ENCODE data around the gene PCDHGC4. TPM values are rescaled to one million over a fixed set of nuclear protein-coding genes. Genes with fewer than 3 reads are reported as not detected.

Gene PCDHGC4
- total and polyA plus RNA-seq, 2 of the 13 experiments (the other 11 are each of a cell fraction or from before 2014, with no cell fraction given): 0.07 TPM; not detected in 1

DNA sequence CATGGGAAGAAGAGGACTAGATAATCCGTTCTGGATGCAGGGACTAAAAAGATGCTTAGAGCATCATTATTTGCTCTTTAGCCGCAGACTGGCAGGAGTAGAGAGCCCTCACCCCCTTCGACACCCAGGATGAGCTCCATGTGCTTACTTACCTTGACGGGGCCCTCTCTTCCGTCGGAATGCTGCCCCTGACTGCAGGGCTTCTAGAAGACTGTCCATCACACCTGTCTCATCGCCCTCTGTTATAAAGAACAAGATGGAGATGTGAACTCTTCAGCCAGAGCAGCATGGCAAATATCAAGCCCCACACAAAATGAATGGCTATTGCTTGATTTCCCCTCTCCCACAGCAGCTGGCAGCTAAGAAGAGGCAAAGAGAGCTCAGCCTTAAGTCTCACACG lies 39.2 kb downstream of the PCDHGC4 start:
- peaks cover 34 to 80% of the 10 kb centered on the region in 2 experiments for H3K36me3 ChIP-seq (replicated peaks in 1 of 2; ENCODE audit: control insufficient read depth in 1 of 2, insufficient read depth in 2 of 2, low read length in 2 of 2)
- DNase-seq (ENCODE audit: low spot score) (no peak), FAIRE-seq (no peak), ATAC-seq (no peak)
- in situ Hi-C loops (cut with HindIII; ENCODE audit: extremely low pct_ligation_motif_present, low pct_unique_long_range_greater_than_20kb) (loop anchor here (5.0 to 10.0 kb wide), 2 partner anchors 107 to 169 kb away; partner anchors contain the start of genes PCDHGA4, PCDHGB1, PCDHGB2 and PCDHGB7), intact Hi-C loops (cut with micrococcal nuclease; ENCODE audit: unreplicated experiment) (loop anchor here (5.0 to 10.0 kb wide), 2 partner anchors 169 to 302 kb away; partner anchors contain the start of genes PCDHB14, PCDHGA4, PCDHGB1 and PCDHGB2)
- ChIA-PET CTCF (ENCODE audit: low intra/inter-chr PET ratio, low total read pairs) (interaction anchor here (1.2 to 2.2 kb wide), 11 partner anchors 12 to 301 kb away, joined by 3 to 13 read pairs (median 6); partner anchors contain the start of genes PCDHB14, PCDHGA1, PCDHGA10 and PCDHGA11), POLR2A (interaction anchor here (0.7 kb wide), 1 partner anchor 203 kb away, joined by 3 read pairs; the partner anchor contains the start of gene TAF7)
- no peak overlapping the region for H3K9ac ChIP-seq (ENCODE audit: insufficient read depth, low read depth, low read length)
- no peak overlapping the region for H3K4me3 ChIP-seq (replicated peaks in 1 of 3; ENCODE audit: insufficient read depth in 1 of 3, low read depth in 2 of 3, low read length in 3 of 3)
- peak overlapping the region; percentile 34 for H3K27ac ChIP-seq (ENCODE audit: extremely low read length, insufficient read depth, low read length)
- no peak overlapping the region for H3K4me2 ChIP-seq (ENCODE audit: low read depth, low read length)
- WGBS (ENCODE audit: low lambda C conversion rate): 97% methylated on average over 8 of the region's 8 CpGs
- H3K79me2 ChIP-seq (ENCODE audit: insufficient read depth, low read length): no peaks in the 10 kb centered on the region
- H3K4me1 ChIP-seq (ENCODE audit: insufficient read depth, low read length): peaks cover 50% of the 10 kb centered on the region
- peaks cover 5% of the 10 kb centered on the region; the same call in 1 of the 2 replicates for H4K20me1 ChIP-seq (ENCODE audit: insufficient read depth, low read length)
- H3K9me3 ChIP-seq (ENCODE audit: low read length): no peaks in the 10 kb centered on the region
- BruUV-seq (replicated peaks): no TSS peak
- H3K27me3 ChIP-seq (ENCODE audit: control insufficient read depth in 1 of 2, insufficient read depth in 2 of 2, low read length in 2 of 2): no peaks in the 10 kb centered on the region
- TF ChIP-seq, protein P1, sequence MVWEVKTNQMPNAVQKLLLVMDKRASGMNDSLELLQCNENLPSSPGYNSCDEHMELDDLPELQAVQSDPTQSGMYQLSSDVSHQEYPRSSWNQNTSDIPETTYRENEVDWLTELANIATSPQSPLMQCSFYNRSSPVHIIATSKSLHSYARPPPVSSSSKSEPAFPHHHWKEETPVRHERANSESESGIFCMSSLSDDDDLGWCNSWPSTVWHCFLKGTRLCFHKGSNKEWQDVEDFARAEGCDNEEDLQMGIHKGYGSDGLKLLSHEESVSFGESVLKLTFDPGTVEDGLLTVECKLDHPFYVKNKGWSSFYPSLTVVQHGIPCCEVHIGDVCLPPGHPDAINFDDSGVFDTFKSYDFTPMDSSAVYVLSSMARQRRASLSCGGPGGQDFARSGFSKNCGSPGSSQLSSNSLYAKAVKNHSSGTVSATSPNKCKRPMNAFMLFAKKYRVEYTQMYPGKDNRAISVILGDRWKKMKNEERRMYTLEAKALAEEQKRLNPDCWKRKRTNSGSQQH (CRISPR knock-in tag; IDR thresholded peaks at IDR 0.05; ENCODE audit: low read depth): no peak
- TF ChIP-seq, protein P2, sequence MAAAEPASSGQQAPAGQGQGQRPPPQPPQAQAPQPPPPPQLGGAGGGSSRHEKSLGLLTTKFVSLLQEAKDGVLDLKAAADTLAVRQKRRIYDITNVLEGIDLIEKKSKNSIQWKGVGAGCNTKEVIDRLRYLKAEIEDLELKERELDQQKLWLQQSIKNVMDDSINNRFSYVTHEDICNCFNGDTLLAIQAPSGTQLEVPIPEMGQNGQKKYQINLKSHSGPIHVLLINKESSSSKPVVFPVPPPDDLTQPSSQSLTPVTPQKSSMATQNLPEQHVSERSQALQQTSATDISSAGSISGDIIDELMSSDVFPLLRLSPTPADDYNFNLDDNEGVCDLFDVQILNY (CRISPR knock-in tag; conservative IDR thresholded peaks at IDR 0.05): no peak
- no peak for TF ChIP-seq NCOA1 (CRISPR knock-in tag; IDR thresholded peaks at IDR 0.05)
- TF ChIP-seq ZNF317 (CRISPR knock-in tag; IDR thresholded peaks at IDR 0.05): no peak
- H2AFZ ChIP-seq (ENCODE audit: low read length): no peak overlapping the region

Data from HepG2 (cell line).